Omental fat pad (tissue), 4 donors: ENCODE data around the gene ANXA6. TPM values are rescaled to one million over a fixed set of nuclear protein-coding genes. Genes with fewer than 3 reads are reported as not detected.
"Not testable (repeated sequence)": the region's sequence is repeated elsewhere in the genome, so short reads cannot be mapped to it uniquely, and the experiment has no call there.

Source experiments
- ATAC-seq: fragments of 150-250 bp; one replicate; pipeline ENCODE4 v1.9.1; 2016; ENCODE audit warnings: mild to moderate bottlenecking, moderate library complexity; ENCODE audit not compliant: low FRiP score
- DNase-seq: peaks from one replicate; pipeline ENCODE4 v3.0.0-alpha.2; 2019; ENCODE audit warnings: low spot score
- total RNA-seq, 4 donors: library from RNA; depleted of rRNA; stranded (reverse); fragments of >200 nt; gene quantifications; one replicate each; pipeline ENCODE4 v1.1.0, GENCODE V29; 2016
- TF ChIP-seq, protein P1 (sequence below), 3 donors: fragments of 450-650 bp; IDR thresholded peaks; one replicate each; pipeline ENCODE4 v1.5.1; 2016 to 2017; ENCODE audit warnings: antibody characterized with exemption in 3 of 3, mild to moderate bottlenecking in 3 of 3, moderate library complexity in 2 of 3

ANXA6 gene
- total RNA-seq, 4 donors from 2014 or later: 216 to 505 (median 379) TPM

DNA sequence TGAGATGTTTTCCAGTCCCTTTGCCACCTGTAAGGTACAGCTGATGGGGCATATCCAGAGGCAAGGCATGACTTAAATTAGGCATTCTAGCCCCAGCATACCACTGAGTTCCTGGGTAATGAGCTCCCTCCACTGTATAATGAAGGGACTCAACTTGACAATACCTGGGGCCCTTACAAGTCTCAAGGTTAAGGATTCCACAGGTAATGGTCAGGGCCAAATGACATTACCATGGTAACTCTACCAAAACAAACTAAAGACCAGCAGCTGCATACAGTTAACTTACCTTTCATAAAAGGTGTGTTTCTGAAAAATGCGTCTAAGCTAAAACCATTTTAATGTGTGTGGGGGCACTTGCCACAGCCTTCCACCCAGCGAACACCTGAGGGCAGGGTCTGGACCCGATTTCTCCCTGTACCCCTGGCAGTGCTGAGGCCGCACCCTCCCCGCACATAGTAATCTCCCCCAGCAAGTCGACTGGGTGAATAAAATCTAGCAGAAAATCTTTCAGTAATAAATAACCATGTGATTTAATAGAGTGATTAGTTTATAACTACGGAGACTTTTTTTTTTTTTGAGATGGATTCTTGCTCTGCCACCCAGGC lies 42.1 kb upstream of the ANXA6 start:
- TF ChIP-seq, protein P1, sequence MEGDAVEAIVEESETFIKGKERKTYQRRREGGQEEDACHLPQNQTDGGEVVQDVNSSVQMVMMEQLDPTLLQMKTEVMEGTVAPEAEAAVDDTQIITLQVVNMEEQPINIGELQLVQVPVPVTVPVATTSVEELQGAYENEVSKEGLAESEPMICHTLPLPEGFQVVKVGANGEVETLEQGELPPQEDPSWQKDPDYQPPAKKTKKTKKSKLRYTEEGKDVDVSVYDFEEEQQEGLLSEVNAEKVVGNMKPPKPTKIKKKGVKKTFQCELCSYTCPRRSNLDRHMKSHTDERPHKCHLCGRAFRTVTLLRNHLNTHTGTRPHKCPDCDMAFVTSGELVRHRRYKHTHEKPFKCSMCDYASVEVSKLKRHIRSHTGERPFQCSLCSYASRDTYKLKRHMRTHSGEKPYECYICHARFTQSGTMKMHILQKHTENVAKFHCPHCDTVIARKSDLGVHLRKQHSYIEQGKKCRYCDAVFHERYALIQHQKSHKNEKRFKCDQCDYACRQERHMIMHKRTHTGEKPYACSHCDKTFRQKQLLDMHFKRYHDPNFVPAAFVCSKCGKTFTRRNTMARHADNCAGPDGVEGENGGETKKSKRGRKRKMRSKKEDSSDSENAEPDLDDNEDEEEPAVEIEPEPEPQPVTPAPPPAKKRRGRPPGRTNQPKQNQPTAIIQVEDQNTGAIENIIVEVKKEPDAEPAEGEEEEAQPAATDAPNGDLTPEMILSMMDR (IDR thresholded peaks at IDR 0.05): no peak
- DNase-seq: no peak
- no peak for ATAC-seq

DNA sequence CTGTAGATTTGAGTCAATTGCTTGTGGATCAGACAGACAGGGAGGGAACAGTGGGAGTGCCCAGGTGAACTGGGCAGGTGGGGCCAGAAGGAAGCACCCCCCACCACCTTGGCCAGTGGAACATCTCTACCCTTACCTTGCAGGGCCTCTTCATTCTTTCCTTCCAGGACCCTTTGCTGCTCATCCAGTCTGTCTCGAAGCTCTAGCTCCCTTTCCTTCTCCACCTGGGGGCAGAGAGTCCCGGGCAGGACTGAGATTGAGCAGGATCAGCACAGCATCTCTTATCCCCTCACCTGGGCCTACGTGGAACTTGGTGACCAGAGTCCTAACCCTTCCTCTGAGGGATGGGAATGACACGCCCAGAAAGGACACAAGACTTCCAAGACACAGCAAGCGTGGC lies 41.3 kb upstream of the ANXA6 start:
- ATAC-seq (no peak), DNase-seq (no peak)
- TF ChIP-seq, protein P1 (IDR thresholded peaks at IDR 0.05): no peak

DNA sequence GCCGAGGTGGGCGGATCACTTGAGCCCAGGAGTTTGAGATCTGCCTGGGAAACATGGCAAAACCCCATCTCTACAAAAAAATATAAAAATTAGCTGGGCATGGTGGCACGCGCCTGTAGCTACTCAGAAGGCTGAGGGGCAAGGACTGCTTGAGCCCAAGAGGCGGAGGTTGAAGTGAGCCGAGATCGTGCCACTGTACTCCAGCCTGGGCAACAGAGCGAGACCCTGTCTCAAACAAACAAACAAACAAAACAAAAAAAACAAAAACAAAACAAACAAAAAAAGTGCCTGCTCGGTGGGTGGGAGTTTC lies 39.7 kb upstream of the ANXA6 start:
- not testable (repeated sequence) for ATAC-seq, DNase-seq

DNA sequence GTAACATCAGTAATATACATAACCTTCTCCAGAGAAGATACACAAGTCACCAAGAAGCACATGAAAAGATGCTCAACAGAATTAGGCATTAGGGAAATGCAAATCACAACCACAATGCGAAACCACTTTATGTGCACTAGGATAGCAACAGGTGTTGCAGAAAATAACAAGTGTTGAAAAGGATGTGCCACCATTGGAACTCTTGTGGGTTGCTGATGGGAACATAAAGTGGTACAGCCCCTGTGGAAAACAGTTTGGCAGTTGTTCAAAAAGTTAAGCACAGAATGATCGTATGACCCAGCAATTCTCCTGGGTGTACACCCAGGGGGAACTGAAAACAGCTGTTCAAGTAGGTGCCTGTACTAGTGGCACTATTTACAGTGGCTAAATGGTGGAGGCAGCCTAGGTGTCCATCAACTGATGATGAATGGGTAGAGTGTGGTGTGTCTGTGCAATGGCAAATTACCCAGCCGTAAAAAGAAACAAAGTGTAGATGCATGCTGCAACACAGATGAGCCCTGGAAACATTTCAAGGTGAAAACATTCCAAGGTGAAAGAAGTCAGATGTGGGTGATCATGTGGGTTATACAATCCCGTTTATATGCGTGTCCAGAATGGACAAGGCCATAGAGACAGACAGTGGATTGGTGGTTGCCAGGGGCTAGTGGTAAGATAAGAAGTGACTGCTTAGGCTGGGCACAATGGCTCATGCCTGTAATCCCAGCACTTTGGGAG lies 39.1 kb upstream of the ANXA6 start:
- DNase-seq (no peak), ATAC-seq (no peak)
- TF ChIP-seq, protein P1 (IDR thresholded peaks at IDR 0.05): no peak

DNA sequence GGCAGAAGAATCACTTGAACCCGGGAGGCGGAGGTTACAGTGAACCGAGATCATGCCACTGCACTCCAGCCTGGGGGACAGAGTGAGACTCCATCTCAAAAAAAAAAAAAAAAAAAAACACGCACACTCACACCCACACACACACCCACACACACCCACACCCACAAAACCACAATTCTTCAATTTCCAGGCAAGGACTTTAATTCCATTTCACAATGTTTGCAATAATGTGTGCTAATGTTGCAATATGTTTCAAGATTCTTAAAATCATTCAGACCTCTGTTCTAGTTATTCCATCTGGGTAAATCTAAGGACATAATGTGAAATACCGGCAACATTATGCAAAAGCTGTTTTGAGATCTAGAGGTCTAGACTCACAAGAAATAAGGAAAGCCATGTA lies 38.0 kb upstream of the ANXA6 start:
- DNase-seq: no peak
- TF ChIP-seq, protein P1 (IDR thresholded peaks at IDR 0.05): no peak
- ATAC-seq: peak; percentile 88

DNA sequence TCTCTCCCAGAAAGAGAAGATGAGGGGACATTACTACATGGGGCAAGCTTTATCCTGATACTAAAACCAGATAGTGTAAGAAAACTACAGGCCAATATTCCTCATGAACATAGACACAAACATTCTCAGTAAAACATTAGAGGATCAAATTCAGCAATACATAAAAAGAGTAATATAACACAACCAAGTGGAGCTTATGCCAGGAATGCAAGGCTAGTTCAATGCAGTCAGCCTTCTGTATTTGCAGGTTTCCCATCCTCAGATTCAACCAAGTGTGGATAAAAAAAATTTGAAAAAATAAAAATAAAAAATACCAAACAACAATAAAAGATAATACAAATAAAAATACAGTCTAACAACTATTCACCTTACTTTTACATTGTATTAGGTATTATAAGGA lies 35.0 kb upstream of the ANXA6 start:
- TF ChIP-seq, protein P1 (IDR thresholded peaks at IDR 0.05): no peak
- DNase-seq (no peak), ATAC-seq (no peak)

DNA sequence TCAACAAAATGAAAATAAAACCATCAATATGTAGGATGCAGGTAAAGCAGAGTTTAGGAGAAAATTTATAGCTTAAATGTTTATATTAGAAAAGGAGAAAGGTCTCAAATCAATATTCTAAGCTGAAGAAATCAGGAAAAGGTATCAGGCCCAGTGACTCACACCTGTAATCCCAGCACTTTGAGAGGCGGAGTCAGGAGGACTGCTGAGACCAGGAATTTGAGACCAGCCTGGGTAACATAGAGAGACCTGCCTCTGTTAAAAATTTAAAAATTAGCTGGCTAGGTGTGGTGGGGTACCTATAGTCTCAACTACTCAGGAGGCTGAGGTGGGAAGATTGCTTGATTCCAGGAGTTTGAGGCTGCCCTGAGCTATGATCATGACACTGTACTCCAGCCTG lies 34.1 kb upstream of the ANXA6 start:
- DNase-seq: no peak
- TF ChIP-seq, protein P1 (IDR thresholded peaks at IDR 0.05): no peak

More for the DNA sequence above, 34.1 kb upstream of the ANXA6 start:
- ATAC-seq: no peak
